GM19240 (cell line): ENCODE results near the gene EVX2.

ENCODE experiments used
- DNase-seq: peaks from one replicate; pipeline ENCODE4 v3.0.0; 2011; ENCODE audit warnings: low spot score; ENCODE audit not compliant: insufficient read length

The EVX2 gene

GRCh38 chr2:176082824-176083751 is 674 bp downstream of the EVX2 start:
- DNase-seq, result no peak

DNA sequence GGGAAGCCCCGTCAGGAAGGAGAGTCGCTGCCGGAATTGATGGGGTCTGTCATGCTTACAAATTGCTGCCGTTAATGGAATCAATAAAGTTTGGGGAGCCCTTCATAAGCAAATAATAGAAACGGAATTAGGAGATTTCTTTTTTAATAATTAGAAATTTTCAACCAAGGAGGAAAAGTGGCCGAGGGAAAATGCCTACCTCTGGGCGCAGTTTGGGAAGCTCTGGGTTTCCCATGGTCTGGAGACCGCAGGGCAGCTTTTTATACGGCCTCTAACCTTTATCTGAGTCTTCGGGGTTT is 1.3 kb downstream of the EVX2 start:
- DNase-seq, result no peak

DNA sequence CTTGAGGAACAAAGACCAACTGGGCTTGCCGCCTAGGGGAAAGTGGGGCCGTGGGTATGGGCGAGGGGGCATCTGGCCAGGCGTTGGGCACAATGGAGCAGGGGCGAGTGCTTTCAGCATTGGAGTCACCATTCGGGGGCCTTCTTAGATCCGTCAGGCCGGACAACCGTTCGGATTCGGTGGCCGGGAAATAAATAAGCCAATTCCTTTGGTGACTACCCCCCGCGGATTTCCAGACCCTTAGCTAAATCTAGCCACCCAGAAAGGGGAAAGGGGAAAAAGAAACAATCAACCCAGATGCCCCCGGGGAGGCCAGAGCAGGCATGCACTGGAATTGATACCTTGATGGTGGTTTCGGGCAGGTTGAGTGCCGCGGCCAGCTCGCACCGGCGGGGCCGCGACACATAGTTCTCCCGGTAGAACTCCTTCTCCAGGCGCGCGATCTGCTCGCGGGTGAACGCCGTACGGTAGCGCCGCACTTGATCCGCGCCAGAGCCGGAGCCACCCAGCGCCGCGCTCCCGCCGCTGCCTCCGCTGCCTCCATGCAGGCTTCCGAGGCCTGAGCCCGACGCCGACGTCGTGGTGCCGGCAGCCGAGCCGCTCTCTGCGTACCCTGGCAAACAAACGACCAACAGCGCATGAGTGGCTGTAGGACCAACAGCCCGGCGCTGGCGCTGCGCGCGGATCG is 1.8 kb downstream of the EVX2 start:
- DNase-seq, result no peak

- DNase-seq, result no peak
Measured at GRCh38 chr2:176081376-176081836, 2.4 kb downstream of the EVX2 start.

DNA sequence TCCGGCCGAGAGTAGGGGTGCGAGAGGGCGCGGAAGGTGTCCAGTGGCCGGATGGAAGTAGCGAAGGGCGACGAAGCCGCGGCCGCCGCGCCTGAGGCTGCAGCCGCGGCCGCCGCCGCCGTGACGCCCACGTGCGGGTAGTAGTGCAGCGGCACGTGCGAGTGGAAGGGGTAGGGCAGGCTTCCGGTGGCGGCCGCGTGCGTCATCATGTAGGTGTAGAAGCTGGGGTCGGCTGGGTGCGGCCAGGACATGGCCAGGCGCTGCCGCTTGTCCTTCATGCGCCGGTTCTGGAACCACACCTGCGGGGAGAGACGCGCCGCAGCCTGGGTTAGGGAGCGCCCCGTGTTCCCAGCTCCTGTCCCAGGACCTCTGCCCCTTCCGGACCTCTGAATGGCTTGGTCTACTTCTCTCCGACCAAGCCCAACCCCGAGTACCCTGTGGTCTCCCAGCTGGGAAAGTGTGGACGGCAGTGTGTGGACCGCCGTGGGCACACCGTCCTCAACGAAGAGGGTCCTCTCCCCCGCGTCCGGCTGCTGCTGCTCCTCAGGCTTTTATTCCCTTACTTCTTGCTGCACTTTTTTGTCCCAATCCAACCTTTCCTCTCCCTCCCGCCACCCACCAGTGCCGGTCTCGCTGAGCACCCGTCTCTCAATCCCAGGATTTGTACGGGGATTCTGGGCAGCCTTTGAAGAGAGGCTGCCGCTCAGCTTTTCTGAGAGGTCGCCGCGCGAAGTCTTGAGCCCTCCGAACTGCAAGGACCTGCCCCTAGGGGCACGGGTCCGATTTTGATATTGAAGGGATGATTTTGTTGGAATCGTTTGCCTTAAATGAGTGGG is 3.0 kb downstream of the EVX2 start:
- DNase-seq, result no peak

DNA sequence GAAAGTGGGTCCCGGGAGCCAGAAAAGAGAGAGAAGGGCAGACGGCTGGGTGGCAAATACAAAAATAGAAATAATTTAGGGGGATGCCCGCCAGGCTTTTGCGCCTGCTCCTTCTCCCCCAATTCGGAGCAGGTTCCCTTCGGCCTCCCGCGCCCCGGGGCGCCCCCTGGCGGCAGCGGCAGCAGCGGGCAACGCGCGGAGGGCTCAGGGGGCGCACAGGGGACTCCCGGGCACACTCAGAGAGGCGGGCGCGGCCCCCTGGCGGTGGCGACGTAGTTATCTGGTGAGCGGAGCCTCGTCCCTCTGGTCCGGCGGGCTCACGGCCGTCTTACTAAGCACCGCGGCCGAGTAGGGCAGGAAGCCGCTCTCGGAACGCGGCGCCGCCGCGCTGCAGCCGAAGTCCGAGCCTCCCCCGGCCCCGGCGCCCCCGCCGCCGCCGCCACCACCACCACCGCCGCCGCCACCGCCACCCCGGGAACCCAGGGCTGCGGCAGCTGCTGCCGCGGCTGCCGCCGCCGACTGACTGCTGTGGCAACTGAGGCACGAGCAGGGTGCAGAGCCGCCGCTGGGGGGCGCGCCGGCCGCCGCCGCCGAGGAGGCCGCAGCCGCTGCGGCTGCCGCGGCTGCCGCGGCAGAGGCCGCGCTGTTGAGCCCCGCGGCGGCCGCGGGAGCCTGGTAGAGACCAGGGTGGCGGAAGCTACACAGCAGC is 3.8 kb downstream of the EVX2 start:
- no peak for DNase-seq

GRCh38 chr2:176079285-176079830 is 4.4 kb downstream of the EVX2 start:
- no peak for DNase-seq

DNA sequence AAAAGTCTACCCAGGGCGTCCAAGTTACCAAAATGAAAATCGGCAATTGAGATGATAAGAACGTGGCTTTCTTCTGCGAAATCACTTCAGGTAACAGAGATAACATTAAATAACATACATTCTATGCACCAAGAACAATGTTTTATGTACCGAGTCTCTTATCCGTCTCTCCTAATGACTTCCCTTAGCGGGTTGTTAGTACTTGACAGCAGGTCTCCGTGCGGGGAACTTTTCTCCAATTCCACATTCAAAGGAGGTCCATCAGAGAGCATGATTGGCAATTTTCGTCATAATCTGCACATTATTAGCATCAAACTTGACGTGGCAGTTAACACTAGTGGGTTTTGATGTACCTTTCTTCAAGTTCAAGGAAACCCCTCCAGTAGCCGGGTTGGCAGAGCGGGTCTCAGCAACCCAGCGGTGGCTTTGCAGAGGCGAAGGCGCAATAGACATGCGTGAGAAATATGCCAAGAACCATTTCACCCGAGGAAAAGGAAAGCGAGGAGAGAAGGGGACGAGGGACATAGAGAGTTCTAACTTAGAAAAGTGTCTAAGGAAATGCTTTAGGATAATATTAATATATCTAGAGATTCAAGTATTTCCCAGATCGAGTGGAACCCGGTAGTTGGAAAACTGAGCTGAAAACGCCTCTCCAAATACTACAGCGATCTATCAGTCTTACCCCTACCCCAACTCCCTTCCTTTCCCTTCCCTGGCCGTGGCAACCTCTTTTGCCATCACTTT is 5.0 kb downstream of the EVX2 start:
- no peak for DNase-seq

DNA sequence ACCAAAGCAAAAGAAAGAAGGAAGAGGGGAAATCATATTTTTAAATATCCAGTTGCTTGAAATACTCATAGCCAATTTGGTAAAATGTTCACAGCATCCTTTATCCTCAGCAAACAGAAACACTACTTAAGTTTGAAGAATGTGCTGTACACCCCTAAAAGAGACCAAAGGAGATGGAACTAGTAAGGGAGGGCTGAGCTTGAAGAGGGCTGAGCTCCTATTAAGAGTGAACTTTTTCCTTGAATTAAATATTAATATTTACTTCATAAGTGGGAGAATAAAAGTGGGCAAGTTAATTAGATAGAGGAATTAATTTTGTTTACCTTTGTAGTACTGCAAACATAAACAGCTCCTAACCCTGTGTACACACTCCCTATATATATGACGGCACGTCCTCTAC is 7.0 kb downstream of the EVX2 start:
- DNase-seq, result no peak

GRCh38 chr2:176076063-176076462 is 7.7 kb downstream of the EVX2 start:
- DNase-seq, result no peak

DNA sequence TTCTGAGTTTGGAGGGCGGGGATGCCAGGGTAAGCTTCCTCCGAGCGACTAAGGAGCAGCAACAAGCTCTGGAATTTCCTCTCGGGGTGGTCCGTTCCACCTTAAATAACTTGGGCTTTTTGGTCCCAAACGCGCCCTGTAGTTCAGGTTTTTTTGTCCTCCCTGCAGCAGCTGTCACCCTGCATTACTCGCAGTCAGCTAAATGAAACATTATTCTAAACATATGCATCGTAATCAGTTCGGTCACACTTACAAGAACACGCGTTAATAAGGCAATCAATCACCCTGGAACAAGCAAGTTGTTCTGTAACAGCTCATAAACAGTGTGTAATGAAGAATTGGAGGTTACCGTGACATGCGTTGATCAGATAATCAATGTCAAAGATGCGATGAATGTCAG is 8.3 kb downstream of the EVX2 start:
- no peak for DNase-seq

DNA sequence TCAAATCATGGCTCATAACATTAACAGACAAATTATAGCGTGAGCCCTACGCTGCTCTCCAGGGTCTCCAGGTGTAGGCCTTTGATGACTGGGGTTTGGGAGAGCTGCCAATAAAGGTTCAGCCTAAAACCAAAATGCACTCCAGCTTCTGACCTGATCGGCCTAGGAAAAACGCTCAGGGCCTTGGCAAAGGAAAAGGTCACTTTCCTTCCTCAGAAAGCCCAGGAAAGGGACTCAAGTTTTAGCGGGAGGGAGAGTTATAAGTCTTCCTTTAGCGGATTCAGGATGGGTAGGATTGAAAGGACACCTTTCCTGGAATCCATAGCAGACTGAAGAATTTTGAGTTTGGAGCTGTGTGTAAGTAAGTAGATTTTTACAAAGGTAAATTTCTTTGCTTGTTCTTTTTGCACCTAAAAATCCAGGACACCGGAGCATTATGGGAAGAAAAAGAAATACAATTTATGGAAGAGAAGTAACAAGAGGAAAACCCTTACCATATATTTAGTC is 8.8 kb downstream of the EVX2 start:
- no peak for DNase-seq

DNA sequence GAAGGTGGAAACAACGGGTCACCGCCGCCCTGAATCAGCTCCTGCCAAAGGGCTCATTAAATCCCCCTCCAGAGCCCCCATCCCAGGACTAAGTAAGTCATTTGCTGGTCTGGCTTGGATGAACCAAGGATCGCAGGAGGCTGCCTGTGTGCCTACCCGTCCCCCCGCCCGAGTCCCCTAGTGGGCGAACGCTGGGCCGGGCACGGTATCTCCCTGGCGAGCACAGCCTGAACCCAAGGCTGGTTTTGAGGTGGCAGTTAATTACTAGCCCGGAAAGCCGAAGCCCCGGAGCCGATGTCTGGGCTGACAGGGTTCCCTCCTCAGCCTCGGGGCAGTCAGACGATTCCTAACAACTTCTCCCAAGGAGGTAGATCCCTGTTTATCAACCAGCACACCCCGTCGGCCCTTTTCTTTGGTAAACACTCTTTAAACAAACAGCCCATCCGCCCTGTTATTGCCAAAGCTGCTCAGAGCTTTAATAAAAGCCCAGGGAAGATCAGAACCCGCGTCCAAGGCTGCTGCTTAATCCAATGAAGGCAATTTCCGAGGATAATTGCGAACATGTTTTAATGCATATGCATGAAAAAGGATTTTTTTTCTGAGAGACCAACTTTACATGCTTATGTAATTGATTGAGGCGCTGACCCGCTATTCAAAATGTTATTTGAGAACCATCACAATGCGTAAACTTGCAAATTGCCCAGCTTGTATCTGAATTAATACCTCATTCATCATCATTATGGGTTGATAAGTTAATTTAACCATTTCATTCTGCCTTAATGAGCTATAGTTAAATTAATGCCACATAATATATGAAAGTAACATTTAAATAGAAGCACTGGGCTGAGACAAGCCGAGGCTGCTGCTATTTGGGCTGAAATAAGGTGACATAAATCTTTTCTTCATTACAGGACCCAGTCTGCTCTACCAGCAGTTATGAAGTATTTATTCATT is 10.5 kb downstream of the EVX2 start:
- DNase-seq, result no peak

DNA sequence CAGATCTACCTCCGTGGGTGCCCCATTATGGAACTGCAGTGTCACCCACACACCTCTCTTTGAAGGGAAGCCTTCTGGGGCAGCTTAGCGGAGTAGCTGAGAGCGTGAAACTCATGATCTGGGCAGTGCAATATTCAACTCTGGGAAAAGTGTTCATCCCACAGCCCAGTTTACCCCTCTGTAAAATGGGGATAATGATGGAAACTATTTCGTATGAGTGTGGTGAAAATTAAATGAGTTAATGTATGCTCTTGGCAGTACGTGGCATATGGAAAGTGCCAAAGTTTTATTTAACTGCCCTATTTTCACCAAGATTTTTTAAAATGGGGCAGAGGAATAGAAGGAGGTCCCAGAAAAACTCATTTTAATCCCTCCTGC is 11.5 kb downstream of the EVX2 start:
- no peak for DNase-seq

DNA sequence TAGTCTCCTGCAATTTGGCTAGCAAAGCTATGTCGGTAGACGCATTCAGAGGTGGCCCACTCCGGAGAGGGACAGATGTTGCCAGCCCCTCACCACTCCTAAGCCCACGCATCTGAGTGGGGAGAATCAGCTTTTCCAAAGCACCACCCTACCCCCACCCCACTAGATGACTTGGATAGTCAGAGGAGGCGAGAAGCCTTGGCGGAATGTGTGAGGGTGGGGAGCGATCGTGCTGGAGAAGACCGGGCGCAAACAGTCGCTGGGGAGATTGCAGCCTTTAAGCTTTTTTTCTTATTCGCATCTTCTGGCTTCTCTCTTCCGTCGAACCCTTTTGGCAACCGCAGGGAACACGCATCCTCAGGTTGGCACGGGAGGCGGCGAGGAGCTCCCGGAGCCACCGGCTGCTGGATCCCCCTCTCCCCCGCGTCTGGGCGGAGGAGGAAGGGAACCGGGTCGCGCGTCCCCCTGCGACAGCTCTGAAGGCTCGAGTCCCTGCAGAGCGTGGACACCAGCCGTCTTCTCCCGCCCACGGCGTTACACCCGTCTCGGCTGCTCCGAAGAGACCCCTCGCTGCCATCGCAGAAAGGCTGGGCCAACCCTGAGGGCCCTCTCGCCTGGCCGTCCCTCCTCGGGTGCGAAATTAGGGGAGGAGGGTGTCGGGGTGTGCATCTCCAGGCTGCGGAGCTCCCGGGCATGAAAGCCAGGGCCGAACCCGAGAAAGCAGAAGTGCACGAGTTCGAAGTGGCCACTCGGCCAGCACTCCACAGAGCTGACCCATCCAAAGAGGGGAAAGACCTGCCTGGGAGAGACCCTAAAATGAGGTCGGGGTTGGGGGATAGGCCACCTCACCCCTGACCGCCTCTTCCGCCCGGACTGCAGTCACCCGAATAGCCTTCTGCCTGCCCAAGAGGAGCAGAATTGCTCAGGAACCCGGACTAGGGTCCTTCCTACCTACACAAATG is 12.2 kb downstream of the EVX2 start:
- DNase-seq, result no peak

- no peak for DNase-seq
Measured at GRCh38 chr2:176068419-176068832, 15.3 kb downstream of the EVX2 start.

DNA sequence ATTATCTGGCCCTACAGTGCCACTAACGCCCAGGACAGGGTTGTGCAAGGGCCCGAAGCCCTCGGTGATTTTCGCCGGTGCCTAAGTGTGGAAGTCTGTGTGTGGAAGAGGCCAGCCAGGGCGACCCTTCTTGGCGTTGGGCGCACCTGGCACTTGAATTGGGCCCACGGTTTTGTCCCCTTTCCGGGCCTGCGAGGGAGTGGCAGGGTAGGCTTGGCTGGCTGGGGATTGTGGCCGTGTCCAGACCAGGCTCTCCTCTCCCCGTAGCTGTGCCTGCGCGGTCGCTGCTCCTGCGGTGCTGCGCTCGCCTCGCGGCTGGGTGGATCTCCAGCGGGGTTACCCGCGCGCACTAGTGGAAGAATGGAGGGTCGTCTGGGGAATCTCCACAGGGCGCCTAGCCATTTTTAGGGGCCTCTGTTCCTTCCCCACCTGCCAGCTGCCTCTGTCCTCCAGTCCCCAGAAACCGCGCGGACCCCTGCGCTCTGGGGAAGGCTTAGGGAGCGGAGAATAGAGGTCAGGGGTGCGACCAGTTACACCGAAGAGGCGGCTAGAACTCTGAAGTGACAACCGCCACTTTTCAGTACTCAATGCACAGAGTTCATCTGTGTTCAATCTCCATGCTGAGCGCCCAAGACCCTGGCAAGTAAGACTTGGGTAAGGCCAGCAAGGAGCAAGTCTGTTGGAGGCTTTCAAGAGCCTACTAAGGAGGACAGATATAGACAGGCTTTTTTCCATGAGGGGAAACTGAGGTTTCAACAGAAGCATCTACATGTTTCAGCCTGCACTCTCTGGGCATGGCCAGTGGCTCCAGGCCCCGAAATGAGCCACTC is 16.0 kb downstream of the EVX2 start:
- no peak for DNase-seq
